Stomach smooth muscle (tissue), 2 donors: ENCODE measurements around the gene IFFO2.

Experiments used
- H3K27ac ChIP-seq: one replicate; pipeline ENCODE4 v1.7.0; 2013; ENCODE audit warnings: mild to moderate bottlenecking, low read length, inconsistent platforms
- H3K27me3 ChIP-seq, 2 donors: one replicate each; pipeline ENCODE4 v1.7.0; 2013; ENCODE audit warnings: low read length in 2 of 2; ENCODE audit not compliant: insufficient read depth in 2 of 2, control insufficient read depth in 1 of 2
- H3K36me3 ChIP-seq, 2 donors: one replicate each; pipeline ENCODE4 v1.7.0; 2013; ENCODE audit warnings: low read length in 2 of 2; ENCODE audit not compliant: control insufficient read depth in 2 of 2, insufficient read depth in 2 of 2
- H3K4me1 ChIP-seq: one replicate; pipeline ENCODE4 v1.7.0; 2013; ENCODE audit warnings: low read length; ENCODE audit not compliant: control insufficient read depth, insufficient read depth
- H3K4me3 ChIP-seq, 2 donors: one replicate each; pipeline ENCODE4 v1.7.0; 2013; ENCODE audit warnings: low read length in 2 of 2
- H3K9ac ChIP-seq, 2 donors: one replicate each; pipeline ENCODE4 v1.7.0; 2013; ENCODE audit warnings: low read length in 2 of 2, mild to moderate bottlenecking in 1 of 2
- H3K9me3 ChIP-seq, 2 donors: one replicate each; pipeline ENCODE4 v1.7.0; 2013; ENCODE audit warnings: low read length in 2 of 2; ENCODE audit not compliant: control insufficient read depth in 2 of 2
- donor health status: healthy.
- donor health status: Pancreatic carcinoma.

IFFO2 gene

DNA sequence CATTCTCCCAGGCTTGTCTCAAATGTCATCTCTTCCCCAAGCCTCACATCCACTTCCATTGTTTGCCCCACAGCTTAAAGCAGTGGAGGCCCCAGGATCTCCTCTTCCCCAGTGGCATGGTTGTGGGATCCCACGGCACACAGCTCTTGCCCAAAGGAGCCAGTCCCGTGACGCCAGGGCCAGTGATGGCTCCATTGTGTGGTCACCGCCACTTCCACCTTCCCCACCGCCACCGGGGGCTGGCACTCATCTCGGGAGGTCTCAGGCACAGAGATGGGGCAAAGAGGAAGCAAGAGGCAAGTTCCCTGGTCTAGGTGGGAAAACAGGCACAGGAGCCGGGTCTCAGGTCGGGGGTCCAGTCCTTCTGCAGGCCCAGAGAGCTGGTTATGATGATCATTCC lies 31.2 kb downstream of the IFFO2 start:
- Histone ChIP-seq H3K9ac (no peak overlapping the region), H3K36me3 (peaks cover 0 to 6% of the 10 kb centered on the region in 2 donors), H3K27me3 (no peaks in the 10 kb centered on the region), H3K9me3 (no peaks in the 10 kb centered on the region), H3K4me3 (no peak overlapping the region), H3K27ac (no peak overlapping the region), H3K4me1 (peaks cover 74% of the 10 kb centered on the region)

DNA sequence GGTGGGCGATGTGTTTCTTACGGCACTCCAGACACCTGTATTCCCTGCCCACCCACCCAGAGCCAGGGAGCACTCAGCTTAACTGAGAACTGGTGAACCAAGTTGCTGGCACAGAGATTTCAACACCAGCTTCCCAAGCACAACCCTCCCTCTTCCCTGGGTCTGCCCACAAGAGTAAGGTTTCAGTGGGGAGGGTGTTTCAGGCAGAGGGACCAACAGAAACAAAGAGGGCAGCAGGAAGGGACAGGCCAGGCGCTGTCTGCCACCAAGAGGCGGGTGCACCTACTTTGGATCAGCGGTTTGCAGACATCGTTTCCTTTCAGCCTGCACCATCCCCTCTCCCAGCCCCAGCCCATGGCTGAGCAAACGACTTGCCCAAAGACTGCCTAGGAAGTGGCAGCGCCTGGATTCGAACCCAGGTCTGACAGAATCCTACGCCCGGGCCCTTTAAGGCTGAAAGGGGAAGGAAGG lies 32.2 kb downstream of the IFFO2 start:
- Histone ChIP-seq H3K4me3 (no peak overlapping the region), H3K9ac (no peak overlapping the region), H3K27me3 (no peaks in the 10 kb centered on the region), H3K36me3 (peaks cover 0 to 6% of the 10 kb centered on the region in 2 donors), H3K4me1 (peaks cover 68% of the 10 kb centered on the region), H3K9me3 (no peaks in the 10 kb centered on the region), H3K27ac (peak overlapping the region; percentile 92)

DNA sequence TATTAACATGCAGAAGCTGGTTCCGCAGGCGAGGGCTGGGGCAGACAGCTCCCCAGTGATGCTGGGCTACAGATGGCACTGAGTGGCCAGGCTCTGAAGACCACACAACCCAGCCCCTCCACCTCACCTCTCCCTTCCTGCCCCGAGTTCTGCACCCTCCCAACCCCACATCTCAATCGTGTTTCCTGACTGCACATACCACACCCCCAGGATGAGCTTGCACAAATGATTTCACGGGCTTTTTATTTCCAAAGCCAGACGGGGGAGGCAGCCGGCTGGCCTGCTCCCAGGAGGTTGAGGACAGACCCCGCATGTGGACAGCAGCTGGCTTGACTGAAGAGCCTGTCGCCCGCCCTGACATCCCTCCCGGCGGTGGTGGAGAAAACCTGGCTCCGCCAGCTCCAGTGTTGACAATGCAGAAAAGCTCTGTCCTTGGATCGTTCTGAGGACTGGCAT lies 32.7 kb downstream of the IFFO2 start:
- H3K9me3 ChIP-seq: no peaks in the 10 kb centered on the region

DNA sequence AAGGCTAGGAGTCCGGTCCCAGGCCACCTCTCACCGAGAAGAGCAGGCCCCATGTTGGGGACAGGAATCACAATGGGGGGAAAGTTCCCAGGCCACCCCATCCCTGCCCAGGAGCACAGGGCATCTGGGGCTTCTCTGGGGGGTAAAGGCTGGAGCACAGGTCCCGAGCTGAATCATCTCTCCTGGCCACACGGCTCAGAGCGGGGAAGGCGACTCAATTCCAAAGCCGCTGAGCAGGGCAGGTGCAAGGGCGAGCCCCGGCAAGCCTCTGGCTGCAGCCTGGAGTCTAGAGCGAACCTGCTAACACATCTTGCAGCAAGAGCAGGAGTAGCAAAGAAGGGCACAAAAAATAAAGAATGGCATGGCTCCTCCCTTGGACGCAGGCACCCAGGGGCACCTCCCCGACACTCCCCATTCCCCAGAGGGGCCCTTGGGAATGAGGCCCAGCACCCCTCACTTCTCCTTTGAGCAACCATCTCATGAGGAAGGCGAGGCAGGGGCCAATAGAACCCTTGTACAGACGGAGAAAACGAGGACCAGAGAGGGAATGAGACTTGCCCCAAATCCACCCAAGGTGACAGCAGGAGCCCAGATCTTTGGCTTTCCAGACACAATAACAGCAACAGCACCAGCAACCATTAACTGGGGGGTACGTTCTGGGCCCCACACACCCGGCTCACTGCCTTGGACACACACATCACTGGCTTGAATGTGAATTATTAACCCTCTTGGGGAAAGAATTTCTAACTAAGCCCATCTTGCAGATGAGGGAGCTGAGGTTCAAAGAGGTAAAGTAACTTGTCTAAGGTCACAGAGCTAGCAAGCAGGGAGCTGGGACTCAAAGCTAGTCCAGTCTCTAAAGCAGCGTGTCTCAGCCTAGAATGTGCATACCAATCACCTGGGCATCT lies 33.4 kb downstream of the IFFO2 start:
- peak overlapping the region in 1 of 2 donors; percentile 66 for H3K4me3 ChIP-seq
- H3K9ac ChIP-seq: peak overlapping the region; percentile 58 to 80
- no peaks in the 10 kb centered on the region for H3K27me3 ChIP-seq
- H3K4me1 ChIP-seq: peaks cover 58% of the 10 kb centered on the region
- H3K36me3 ChIP-seq: peaks cover 0 to 6% of the 10 kb centered on the region in 2 donors
- H3K9me3 ChIP-seq: no peaks in the 10 kb centered on the region
- H3K27ac ChIP-seq: peak overlapping the region; percentile 92

More for the DNA sequence above, 32.7 kb downstream of the IFFO2 start:
- Histone ChIP-seq H3K4me3 (peak overlapping the region in 1 of 2 donors; percentile 15), H3K27me3 (no peaks in the 10 kb centered on the region), H3K36me3 (peaks cover 0 to 6% of the 10 kb centered on the region in 2 donors), H3K27ac (peak overlapping the region; percentile 92), H3K4me1 (peaks cover 65% of the 10 kb centered on the region), H3K9ac (no peak overlapping the region)

DNA sequence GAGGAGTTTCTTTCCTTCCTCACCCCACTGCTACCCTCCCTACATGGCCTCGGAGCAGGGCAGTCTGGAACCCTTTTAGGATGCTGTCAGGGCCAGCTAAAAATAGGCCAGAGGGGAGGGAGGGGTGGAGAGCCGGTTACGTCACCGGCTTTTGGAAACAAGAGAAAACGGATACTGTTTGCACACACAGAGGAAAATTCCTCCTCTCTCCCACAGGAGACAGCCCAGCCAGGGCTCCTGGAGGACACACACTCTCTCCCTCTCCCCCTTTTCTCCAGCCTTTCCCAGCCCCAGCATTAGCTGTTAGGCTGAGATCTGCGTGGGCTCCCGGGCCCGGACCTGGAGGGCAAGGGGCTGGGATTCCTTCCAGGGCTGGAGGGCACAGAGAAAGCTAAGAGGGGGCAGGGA lies 34.2 kb downstream of the IFFO2 start:
- H3K27me3 ChIP-seq: no peaks in the 10 kb centered on the region
- H3K9ac ChIP-seq: peak overlapping the region; percentile 58 to 81
- peak overlapping the region in 1 of 2 donors; percentile 66 for H3K4me3 ChIP-seq
- peak overlapping the region; percentile 92 for H3K27ac ChIP-seq
- peaks cover 53% of the 10 kb centered on the region for H3K4me1 ChIP-seq
- no peaks in the 10 kb centered on the region for H3K9me3 ChIP-seq
- peaks cover 0 to 9% of the 10 kb centered on the region in 2 donors for H3K36me3 ChIP-seq

GRCh38 chr1:18921516-18922251 lies 34.8 kb downstream of the IFFO2 start:
- H3K4me1 ChIP-seq: peaks cover 47% of the 10 kb centered on the region
- H3K27ac ChIP-seq: peak overlapping the region; percentile 92
- H3K9me3 ChIP-seq: no peaks in the 10 kb centered on the region
- peak overlapping the region; percentile 35 to 81 for H3K9ac ChIP-seq
- peaks cover 2 to 10% of the 10 kb centered on the region in 2 donors for H3K36me3 ChIP-seq
- peak overlapping the region; percentile 2 to 61 for H3K4me3 ChIP-seq
- H3K27me3 ChIP-seq: no peaks in the 10 kb centered on the region

- Histone ChIP-seq H3K9ac (no peak overlapping the region), H3K4me3 (no peak overlapping the region), H3K27me3 (no peaks in the 10 kb centered on the region), H3K27ac (peak overlapping the region; percentile 92), H3K36me3 (peaks cover 5 to 14% of the 10 kb centered on the region in 2 donors), H3K9me3 (no peaks in the 10 kb centered on the region), H3K4me1 (peaks cover 41% of the 10 kb centered on the region)
Observed at GRCh38 chr1:18920931-18921330, 35.5 kb downstream of the IFFO2 start.

DNA sequence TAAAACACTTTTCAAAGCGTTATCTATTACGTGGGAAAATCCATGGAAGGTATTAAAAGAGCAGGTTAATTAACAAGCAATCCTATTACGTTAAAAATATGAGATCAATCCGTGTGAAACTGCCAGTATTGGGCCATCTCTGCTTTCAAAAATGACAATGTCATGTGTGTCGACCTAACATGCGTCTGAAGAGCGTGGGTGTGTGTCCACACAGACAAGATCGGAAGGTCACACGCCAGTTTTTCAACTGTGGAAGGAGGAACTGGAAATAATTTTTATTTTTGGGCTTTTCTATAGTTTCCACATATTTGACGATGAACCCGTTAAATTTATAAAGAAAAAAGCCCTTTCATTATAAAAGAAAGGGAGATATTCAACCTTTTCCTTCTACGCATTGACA lies 36.5 kb downstream of the IFFO2 start:
- H3K4me1 ChIP-seq: peaks cover 43% of the 10 kb centered on the region
- H3K4me3 ChIP-seq: no peak overlapping the region
- peaks cover 5 to 18% of the 10 kb centered on the region in 2 donors for H3K36me3 ChIP-seq
- H3K27ac ChIP-seq: no peak overlapping the region
- no peak overlapping the region for H3K9ac ChIP-seq
- H3K27me3 ChIP-seq: no peaks in the 10 kb centered on the region
- no peaks in the 10 kb centered on the region for H3K9me3 ChIP-seq

DNA sequence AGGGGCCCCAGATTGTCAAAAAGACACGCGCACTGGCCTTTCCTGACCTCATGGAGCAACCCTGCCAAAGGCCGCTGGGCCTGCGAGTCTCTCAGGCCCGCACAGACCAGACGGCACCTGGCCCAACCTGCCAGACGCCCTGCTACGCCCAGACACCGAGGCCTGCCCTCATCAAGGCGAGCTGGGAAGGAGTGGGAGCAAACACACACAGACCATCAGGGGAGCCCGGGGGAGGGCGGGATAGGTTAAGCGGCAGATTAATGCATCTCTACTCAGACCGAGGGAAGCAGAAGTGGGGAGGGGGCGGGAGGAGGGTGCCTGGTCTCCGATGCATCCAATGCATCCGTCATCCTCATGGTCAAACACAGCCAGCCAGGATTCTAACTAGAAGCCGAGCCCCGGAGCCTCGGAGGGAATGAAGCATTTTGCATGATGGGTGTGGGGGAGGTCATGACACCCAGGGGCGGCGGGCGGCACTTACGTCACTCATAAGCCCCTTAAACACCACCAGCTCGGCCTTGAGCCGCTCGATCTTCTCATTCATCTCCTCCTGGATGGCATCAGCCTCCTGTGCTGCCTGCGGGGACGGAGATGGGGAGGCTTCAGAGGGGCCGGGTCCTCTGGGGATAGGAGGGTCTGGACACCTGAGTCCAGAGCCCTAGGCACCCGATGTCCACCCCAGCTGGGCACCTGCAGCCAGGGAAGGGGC lies 37.1 kb downstream of the IFFO2 start:
- peaks cover 39% of the 10 kb centered on the region for H3K4me1 ChIP-seq
- H3K9me3 ChIP-seq: no peaks in the 10 kb centered on the region
- no peak overlapping the region for H3K4me3 ChIP-seq
- peaks cover 5 to 18% of the 10 kb centered on the region in 2 donors for H3K36me3 ChIP-seq
- no peak overlapping the region for H3K27ac ChIP-seq
- H3K9ac ChIP-seq: no peak overlapping the region
- H3K27me3 ChIP-seq: no peaks in the 10 kb centered on the region

- Histone ChIP-seq H3K4me1 (peaks cover 35% of the 10 kb centered on the region), H3K9me3 (no peaks in the 10 kb centered on the region), H3K36me3 (peaks cover 5 to 18% of the 10 kb centered on the region in 2 donors), H3K27me3 (no peaks in the 10 kb centered on the region), H3K9ac (no peak overlapping the region), H3K4me3 (no peak overlapping the region), H3K27ac (no peak overlapping the region)
Observed at GRCh38 chr1:18918417-18918816, 38.1 kb downstream of the IFFO2 start.
